Kasumi-1 (cell line): Measurements from ENCODE around the gene CFLAR.

Experiments used
- DNase-seq, 2 experiments: peaks; one replicate each; lab custom pipeline; 2025; lab: John Stamatoyannopoulos, UW

CFLAR gene

DNA sequence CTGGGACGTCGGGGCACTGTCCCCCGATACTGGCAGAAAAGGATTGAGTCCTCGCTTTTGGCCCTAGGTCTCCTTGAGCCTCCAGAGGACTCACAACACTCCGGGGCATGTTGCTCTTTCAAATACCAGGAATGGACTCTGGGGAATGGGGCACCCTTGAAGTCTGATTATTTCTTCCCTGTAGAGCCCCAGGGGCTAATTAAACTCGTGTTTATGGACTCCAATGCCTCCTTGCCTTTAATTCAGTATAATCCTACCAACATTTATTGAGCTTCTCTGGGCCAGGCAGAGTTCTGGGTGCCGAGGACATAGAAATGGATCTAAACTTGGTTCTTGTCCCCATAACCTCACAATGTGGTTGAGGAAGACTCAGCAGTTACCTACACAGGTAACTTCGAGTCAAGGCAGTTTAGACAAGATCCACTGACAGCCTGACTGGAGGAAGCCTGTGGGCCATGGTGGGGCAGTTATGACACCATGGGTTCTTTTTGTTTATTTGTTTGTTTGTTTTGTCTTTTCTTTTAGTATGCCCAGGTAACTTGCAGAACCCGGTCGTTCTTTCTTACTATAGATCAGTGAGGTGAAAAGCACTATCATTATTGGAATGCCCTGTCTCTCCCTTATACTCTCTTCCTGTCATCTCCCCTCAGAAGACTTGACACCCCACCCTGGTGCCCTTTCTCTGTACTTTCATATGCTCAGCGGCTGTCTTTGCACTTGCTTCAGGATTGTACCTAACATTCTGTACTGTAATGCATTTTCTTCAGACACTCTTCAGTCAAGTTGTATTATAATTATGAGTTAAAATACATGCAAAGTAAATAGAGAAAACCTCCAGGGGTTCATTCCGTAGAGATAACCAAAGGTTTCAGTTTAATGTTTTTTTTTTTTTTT lies 3.2 kb downstream of the CFLAR start:
- peak; percentile 81 to 88 for DNase-seq

DNA sequence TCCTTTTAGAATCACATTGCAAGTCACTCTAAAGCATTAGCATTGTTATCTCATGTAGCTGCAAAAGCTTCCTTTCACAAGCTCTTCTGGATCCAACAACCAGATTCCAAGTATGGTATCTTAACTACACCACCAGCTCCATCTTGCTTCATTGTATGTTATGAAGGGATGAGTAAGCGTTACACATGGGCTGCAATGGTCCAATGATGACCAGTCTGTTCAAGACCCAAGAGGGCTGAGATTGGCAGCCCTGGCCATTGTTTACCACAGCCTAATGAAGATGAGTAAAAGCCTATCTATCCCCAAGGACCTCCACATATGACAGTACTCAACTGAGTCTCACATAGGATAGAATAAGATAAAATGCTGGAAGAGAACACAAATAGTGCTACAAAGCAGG lies 6.3 kb downstream of the CFLAR start:
- DNase-seq, result no peak

DNA sequence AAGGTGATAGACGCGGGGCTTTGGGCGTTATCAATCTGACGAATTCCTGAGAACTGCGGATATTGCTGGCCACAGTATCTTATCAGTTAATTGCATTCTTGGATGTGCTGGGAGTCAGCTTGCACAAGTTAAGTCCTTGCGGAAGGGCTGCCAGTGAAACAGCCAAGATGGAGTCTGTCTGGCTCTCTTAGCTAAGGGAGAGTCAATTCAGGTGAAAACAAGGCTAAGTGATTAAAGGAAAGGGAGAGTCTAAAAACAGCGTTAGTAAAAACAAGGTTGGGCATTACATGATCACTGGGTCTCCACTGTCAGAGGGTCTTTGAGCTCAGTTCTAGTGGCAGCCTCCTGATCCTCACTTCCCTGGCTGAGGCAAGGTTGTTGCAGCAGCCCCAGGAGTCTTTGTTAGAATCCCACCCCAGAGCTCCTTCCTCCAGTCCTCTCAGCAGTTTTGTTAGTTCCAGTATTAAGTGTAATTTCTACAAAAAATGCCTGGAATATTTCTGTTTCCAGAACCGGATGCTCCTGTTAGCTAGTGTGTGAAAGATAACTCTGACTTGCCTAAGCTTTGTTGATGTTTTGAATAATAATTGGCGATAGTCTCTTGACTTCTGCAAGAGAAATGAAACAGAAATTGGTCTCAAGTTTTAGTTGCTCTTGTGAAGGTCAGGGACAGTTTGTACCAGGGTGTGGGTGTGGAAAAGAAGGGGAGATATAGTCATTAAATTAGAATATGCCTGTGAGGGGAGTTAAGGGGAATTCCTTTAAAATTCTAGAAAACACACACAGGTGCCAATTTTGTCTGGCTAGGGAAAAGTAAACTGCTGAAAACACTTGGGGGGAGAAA lies 10.6 kb downstream of the CFLAR start:
- no peak for DNase-seq

- no peak for DNase-seq
Measured at GRCh38 chr2:201127152-201127511, 11.2 kb downstream of the CFLAR start.

DNA sequence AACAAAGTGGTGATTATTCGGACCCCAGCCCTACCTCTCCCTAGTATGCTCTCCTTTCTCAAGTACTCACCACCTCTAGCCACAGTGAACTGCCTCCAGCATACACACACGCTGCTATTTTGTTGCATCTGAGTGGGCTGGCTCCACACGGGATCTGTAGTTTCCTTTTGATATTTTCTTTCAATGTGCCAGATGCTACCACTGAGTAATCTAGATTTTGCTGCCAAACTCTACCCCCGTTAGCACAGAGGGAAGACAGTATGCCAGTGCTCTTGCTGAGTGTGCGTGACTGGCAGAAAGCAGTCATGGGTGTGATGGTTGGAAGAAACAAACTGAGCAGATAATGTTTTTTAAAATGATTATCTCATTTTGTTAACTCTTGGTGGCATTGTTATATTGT lies 11.6 kb downstream of the CFLAR start:
- DNase-seq, result no peak

- no peak for DNase-seq
Measured at GRCh38 chr2:201128033-201128432, 12.1 kb downstream of the CFLAR start.

DNA sequence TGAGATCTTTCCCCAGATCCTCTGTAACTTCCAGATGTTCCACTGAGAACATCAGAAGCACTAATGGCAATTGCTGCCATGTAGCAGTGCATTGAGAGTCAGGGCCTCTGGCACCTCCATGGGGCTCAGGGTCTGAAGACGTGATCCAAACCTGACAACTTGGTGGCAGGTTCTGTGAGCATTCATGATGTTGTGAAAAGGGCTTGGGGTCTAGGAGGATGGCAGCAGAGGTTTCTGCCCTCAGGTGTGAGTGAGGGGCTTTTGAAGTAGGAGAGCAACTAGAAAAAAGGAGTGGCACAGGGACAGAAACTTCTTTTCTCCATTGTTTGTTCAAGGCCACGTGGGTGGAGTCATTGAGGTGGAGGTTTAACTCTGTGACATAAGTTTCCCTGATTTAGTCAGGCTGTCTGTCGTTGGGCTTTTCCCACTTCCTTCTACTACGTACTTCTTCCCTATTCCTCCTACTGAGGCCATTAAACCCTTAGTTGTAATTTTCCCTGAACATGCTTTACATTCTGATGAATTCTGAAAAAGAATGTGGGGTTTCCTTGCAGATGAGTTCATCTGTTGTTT lies 13.1 kb downstream of the CFLAR start:
- DNase-seq, result peak; percentile 42 to 57

GRCh38 chr2:201130524-201131186 lies 14.7 kb downstream of the CFLAR start:
- DNase-seq, result peak; percentile 71 to 78

- peak; percentile 93 to 95 for DNase-seq
Measured at GRCh38 chr2:201132518-201132917, 16.6 kb downstream of the CFLAR start.

- no peak for DNase-seq
Measured at GRCh38 chr2:201135386-201135785, 19.4 kb downstream of the CFLAR start.

DNA sequence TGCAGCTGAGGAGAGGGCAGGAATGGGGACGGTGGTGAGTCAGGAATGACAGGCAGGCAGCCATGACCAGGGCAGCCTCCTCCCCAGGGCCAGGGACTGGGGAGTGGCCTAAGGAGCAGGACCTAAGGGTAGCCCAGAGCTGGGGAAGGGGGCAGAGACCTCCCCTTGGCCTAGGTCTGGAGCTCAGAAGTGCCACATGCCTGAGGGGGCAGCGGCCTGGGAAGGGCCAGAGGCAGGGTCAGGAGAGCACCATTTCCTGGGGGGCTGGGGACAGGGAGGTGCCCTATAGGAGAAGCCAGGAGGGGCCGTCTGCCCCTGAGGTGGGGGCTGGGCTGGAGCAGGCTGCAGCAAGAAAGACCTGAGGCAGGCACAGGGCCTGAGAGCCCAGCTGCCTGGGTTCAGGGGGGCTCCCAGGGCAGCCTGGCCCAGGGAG lies 20.9 kb downstream of the CFLAR start:
- no peak for DNase-seq

DNA sequence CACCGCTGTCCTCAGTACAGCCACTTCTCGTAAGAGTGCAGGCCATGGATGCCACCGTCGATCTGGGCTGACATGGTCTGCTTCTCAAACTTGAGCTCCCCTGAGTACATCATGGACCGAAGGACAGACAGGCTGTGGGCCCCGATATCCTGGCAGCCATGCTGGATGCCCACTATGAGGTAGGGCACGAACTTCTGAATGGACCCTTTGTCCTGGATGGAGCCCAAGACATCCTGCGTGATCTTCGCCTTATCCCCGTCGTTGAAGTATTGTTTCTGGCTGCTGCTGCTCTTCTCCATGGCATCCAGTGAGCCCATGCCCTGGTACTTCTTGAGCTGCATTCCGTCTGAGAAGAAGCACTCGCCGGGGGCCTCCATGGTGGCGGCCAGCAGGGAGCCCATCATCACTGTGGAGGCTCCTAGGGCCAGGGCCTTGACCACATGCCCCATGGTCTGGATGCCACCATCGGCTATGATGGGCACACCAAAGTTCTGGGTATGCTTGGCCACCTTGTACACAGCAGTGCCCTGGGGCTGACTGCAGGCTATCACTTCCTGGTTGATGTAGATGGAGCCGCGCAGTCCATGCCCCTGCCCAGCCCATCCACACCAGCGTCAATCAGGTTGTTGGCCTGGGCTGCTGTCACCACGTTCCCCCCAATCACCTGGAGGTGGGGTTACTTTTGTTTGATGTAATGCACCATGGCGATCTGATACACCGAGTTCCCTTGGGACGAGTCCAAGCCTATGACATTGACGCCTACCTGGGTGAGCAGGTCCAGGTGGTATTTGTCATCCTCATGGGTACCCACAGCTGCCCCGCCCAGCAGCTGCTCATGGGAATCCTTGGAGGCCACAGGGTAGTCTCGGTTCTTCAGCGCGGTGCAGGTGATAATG lies 21.8 kb downstream of the CFLAR start:
- no peak for DNase-seq

- no peak for DNase-seq
Measured at GRCh38 chr2:201138401-201138970, 22.5 kb downstream of the CFLAR start.

DNA sequence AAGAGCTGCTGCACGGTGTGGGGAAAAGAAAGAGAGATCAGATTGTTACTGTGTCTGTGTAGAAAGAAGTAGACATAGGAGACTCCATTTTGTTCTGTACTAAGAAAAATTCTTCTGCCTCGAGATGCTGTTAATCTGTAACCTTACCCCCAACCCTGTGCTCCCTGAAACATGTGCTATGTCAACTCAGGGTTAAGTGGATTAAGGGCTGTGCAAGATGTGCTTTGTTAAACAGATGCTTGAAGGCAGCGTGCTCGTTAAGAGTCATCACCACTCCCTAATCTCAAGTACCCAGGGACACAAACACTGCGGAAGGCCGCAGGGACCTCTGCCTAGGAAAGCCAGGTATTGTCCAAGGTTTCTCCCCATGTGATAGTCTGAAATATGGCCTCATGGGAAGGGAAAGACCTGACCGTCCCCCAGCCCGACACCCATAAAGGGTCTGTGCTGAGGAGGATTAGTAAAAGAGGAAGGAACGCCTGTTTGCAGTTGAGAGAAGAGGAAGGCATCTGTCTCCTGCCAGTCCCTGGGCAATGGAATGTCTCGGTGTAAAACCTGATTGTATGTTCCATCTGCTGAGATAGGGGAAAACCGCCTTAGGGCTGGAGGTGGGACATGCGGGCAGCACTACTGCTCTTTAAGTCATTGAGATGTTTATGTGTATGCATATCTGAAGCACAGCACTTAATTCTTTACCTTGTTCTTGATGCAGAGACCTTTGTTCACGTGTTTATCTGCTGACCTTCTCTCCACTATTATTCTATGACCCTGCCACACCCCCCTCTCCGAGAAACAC lies 23.2 kb downstream of the CFLAR start:
- DNase-seq, result peak; percentile 80 to 82

DNA sequence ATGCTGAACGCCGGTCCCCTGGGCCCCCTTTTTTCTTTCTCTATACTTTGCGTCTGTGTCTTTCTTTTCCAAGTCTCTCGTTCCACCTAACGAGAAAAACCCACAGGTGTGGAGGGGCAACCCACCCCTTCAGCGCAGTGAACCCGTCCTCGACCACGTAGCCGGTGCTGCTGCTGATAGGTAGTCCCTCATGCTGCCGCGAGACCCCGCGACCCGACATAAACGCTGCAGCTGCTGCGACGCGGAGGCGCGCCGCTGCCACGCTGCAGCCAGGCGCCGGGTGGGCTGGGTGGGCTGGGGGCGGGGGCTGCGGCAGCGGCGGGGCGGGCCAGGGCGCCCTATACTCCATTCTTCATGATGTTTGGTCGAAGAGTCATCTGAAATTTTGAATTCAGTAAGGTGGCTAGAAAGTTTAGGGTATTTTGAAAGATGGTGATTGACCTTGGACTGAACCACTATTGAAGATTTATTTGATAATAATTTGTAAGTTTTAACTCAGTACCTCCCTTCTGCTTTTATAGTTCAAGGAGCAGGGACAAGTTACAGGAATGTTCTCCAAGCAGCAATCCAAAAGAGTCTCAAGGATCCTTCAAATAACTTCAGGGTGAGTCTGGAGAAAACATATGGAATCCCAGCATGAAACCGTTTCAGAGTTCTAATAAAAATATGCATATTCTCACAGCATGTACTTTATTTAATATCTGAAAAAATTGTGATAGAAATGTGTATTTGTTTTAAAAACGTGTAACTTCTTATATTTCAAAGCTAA lies 24.1 kb downstream of the CFLAR start:
- no peak for DNase-seq

- no peak for DNase-seq
Measured at GRCh38 chr2:201144101-201145051, 28.4 kb downstream of the CFLAR start.

DNA sequence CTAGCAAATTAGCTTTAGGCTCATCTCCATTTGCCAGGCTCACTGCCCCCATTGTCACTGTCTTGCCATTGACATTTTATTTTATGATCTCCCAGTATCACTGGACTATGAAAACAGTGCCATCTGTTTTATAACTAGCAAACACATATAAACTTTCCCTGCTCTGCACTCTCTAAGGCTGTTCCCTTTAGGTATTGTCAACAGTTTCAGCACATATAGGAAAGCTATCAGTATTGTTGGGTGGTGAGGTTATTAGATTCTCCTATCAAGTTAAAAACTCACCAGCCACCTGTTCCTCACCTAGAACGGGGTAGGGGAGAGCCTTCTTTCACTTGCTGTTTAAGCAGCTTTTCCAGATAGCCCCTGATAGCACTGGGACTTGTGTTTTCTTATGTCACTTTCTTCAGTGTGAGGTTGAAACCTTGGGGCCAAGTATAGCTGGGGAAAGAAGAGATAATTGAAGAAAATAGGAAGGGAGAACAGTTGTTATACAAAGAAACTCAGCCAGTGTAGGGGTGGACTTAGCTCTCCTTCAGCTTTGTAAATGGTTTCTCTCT lies 32.5 kb downstream of the CFLAR start:
- DNase-seq, result no peak
